HG03025 (cell line): Measurements from ENCODE around the gene SPDYE1.
A peak's percentile ranks its signal among the peaks of the same experiment; 100 is the strongest.
"Not testable (repeated sequence)": the region's sequence is repeated elsewhere in the genome, so short reads cannot be mapped to it uniquely, and the experiment has no call there.

Experiments
- ATAC-seq: cut with Tn5 transposase; IDR thresholded peaks from one replicate; pipeline ENCODE4 v1.9.1; 2021; ENCODE audit warnings: mild to moderate bottlenecking, moderate library complexity; ENCODE audit not compliant: unreplicated experiment, low FRiP score

SPDYE1 gene, protein sequence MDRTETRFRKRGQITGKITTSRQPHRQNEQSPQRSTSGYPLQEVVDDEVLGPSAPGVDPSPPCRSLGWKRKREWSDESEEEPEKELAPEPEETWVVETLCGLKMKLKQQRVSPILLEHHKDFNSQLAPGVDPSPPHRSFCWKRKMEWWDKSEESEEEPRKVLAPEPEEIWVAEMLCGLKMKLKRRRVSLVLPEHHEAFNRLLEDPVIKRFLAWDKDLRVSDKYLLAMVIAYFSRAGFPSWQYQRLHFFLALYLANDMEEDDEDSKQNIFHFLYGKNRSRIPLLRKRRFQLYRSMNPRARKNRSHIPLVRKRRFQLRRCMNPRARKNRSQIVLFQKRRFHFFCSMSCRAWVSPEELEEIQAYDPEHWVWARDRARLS

DNA sequence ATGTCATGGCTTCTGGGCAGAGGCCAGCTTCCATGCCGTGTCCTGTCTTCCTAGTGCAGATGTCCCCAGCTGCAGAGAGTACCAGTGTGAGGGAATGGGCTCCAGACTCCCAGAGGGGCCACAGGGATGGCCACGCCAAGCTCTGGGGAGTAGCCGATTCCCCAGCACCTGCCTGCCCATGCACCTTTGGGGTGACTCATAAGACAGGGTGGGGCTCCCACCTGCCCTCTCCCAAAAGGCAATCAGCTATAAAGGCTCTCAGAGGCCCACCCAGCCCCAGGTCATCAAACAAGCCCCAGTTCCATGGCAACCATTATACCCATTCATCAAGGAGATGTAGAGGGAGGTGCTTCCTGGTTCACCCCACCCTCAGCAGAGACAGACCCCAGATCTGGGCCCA, at the start of gene SPDYE1:
Gene SPDYE1 (plus strand): TSS at position 366 of the 400 bp plus-strand sequence. CDS start 2,053 bp downstream, outside the sequence.
- ATAC-seq, result not testable (repeated sequence)

DNA sequence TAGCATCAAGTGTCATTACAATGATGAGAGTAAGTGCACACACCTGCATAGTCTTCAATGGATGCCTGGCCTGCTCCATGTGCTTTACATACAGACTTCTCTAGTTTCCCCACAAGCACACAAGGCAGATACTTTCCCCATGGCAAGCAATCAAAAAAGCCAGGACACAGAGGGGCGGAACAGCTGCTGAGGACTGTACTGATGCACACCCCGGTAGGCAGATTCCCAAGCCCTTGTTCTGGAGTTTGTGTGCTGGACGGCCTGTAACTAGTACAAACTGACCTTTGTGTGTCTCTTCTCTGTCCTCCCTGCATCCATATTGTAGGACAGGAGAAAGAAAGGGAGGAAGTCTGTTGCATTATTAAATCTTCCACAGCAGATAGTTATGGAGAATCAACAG, 45.7 kb upstream of the SPDYE1 start:
- ATAC-seq, result no peak

DNA sequence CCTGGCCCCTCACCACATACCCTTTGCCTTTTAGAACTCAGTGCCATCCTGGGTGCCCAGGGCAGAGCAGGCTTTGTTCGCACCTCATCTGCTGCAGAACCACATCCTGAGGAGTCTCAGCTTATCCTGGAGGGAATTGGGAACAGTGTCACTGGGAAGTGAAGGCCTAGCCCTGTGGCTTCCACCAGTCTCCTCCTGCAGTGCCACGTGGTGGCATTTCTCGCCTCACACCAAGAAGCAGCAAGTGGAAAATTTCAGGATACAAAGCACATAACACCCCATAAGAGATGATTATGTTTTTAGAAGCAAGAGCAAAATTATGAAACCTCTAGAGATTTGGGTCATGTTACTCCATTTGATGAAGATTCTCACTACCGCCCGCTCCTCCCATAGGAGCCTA, 44.6 kb upstream of the SPDYE1 start:
- ATAC-seq, result no peak

DNA sequence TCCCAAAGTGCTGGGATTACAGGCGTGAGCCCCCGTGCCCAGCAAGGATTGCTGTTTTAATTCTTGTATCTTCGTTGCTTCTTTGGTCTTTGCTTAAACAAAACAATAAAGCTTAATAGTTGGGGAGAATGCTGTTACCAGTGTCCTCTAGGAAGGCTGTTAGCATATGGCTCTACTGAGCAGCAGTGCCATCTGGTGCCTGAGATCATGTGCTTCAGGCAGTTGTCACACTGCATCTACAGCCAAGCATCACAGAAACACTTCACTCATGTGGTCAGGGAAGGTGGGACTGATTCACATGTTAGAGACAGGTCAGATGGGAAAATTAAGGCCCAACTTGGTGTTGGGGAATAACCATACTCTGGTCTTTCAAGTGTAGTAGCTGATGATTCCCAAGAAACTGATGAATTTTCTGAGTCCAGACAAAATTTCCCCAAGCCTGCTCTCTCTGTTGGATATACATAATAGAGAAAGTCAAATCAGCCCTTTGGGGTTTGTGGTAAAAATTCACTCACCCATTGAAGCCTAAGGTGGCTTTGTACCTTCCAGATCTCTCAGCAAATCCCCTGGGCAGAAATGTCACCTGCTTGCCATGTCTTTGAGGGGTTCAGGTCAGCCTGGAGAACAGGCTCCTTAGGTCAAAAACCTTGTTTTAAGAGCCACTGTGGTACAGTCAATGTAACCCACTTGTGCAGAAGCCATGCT, 43.0 kb upstream of the SPDYE1 start:
- ATAC-seq, result no peak

DNA sequence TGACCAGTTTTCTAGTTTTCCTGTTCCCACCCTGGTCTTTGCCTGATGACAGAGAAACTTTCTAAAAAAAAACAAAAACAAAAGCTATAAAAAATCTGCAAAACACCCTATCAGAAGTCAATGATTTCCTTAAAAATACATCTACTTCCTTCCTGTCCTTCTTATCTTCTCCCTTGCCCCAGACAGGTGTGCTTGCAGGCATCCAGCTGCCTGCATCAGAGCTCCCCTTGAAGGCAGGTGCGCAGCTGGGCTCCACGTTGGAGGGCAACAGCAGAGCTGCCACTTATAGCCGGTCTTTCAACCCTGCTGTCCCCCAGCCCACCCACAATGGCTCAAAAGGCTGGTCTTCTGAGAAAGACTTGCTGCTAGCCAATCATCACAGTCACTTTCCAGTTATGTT, 41.7 kb upstream of the SPDYE1 start:
- ATAC-seq, result no peak

DNA sequence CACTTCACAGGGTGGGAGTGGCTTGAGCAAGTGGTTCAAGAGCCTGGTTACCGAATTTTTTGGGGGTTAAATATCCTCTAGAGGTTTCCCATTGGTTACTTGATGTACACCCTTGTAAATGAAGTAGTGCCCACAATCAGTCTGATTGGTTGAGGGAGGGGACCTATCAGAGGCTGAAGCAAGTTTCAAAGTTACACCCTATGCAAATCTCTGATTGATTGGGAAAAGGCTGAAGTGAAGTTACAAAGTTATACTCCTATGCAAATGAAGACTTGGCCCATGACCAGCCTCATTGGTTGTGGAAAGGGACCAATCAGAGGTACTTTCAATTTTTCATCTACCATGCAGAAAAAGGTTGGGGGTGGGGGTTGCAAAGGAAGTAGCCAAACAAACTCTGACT, 36.8 kb upstream of the SPDYE1 start:
- ATAC-seq, result no peak

DNA sequence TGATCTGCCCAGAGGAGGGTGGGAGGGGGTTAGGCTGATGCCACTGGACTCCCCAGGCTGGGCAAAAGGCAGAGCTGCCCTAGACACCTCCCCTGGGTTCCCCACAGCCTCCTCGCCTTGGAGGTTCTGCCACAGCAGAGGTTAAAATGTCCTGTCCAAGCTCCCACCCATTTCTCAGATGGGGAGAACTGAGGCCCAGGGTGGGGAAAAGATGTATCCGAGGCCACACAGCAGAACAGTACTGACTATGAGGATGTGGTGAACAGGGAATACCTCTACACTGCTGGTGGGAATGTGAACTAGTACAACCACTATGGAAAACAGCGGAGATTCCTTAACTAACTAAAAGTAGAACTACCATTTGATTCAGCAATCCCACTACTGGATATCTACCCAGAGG, 31.3 kb upstream of the SPDYE1 start:
- not testable (repeated sequence) for ATAC-seq

DNA sequence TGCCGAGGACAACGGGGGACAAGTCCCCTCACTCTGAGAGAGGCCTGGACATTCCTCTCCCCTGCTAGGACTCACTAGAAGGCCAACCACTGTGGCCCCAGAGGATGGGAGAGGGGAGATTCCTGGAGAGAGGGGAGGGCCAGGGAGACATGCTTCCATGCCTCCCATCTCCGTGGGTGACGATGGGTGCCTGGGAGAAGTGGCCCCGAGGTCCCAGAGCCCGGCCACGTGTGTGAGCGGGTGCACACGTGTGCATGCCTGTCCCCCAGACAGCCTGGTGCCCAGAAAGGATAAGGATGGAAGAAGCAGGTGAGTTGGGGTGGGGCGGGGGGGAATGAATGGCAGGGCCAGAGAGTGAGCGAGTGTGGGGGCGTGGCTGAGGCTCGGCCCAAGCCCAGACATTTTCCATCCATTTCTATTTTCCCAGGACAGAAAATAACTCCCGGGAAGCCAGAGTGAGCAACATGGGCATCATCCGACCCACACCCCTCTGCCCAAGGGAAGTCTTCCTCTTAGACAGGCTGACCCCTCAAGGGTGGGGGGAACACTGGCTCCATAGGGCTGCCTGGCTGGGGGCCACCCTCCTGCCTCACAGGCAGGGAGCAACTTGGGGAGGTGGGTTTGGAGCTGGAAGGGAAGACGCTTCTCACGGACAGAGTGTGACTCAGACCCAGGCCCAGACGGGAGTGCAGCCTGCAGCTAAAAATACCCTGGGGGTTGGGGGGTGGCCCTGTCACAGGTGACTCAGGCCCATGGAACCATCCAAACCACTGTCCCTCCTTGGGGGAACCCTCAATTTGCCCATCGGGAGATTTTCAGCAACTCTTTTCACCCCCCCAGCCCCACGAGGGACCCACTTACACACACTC, 29.3 kb upstream of the SPDYE1 start:
- ATAC-seq, result not testable (repeated sequence)

DNA sequence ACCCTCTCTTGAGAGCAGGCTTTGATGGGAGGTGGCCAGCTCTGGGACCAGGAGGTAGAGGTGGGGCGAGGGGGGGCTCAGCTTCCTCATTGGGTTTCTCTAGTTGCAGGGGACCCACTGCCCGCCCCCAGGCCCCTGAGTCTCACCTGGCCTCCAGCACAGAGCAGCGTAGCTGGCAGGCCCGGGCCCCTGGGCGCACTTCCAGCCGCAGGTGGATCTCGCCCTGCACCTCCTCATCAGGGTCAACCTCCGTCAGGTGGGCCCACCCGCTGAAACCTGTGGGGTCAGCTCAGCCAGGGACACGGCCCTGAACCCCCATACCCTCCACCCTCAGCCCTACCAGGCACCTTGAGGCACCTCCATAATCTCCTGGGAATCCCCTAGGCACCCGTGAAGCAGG, 28.1 kb upstream of the SPDYE1 start:
- not testable (repeated sequence) for ATAC-seq

DNA sequence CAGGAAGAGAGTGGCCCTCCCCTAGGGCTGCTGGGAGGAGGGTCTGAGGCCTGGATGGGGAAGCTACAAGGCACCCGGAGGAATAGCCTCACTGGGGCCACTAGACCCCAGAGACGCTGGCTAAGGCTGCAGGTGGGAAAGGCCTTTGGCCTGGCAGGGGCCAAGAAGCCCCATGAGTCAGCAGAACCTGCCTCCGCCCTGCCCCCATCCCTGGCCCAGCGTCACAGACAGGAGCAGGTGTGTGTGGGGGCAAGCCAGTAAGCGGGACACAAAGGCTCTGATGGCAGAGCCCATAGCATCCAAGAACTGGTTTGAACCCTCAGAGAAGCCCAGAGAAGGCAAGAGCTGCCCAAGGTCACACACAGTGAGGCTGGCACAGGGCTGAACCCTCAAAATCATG, 27.0 kb upstream of the SPDYE1 start:
- not testable (repeated sequence) for ATAC-seq

DNA sequence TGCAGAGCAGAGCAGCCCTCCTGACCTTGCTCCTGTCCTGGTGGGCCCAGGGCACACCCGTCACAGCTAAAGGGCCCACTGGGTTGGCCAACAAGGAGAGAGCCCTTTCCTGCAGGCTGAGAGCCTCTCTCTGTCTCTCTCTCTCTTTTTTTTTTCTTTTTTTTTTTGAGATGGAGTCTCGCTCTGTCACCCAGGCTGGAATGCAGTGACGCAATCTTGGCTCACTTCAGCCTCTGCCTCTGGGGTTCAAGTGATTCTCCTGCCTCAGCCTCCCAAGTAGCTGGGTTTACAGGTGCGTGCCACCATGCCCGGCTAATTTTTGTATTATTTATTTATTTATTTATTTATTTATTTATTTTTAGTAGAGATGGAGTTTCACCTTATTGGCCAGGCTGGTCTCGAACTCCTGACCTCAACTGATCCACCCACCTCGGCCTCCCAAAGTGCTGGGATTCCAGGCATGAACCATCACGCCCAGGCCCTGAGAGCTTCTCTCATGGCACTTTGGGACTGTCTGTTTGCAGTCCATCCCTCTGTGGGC, 23.6 kb upstream of the SPDYE1 start:
- not testable (repeated sequence) for ATAC-seq

DNA sequence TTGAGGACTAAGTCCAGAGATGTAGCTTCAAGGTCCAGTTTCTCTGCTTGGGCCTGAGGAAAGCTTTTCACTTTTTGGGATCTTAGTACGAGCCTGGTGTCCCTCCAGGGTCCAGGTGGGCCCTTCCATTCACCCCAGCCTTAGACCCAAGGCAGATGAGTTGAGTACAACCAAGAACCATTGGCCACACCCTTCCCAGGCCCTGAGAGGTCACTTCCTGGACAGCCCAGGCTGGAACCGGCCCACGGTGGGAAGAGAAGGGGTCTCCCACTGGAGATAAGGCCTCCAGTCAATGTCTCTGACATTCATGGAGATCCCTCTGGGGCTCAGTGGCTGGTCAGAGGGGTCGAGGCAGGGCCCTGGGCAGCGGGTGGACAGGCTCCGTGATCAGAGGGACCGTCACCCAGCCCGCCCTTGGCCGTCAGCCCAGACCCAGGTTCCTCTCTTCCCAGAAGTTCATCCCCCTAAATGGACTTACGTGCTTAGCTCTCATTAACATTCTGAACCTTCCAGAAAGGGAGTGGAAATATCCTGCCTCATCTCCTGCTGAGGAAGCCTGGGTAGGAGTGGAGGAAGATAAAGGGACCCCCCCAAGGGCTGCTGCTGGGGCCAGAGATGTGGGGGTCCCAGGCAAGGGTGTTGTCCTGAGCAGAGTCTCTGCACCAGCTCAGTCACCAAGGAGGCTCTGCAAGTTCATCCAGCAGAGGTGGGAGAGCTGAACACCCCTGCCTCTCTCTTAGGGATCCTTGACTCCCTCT, 22.8 kb upstream of the SPDYE1 start:
- ATAC-seq, result not testable (repeated sequence)

DNA sequence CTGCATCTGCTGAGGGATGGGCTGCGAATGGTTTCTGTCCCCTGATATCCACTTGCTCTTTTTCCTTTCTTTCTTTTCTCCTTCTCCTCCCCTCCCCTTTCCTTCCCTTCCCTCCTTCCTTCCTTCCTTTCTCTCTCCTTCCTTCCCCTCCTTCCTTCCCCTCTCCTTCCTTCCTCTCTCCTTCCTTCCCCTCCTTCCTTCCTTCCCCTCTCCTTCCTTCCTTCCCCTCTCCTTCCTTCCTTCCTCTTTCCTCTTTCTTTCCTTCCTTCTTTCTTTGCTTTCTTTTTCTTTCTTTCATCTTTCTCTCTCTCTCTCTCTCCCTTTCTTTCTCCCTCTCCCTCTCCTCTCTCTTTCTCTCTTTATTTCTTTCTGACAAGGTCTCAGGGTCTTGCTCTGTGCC, 20.2 kb upstream of the SPDYE1 start:
- ATAC-seq, result no peak

DNA sequence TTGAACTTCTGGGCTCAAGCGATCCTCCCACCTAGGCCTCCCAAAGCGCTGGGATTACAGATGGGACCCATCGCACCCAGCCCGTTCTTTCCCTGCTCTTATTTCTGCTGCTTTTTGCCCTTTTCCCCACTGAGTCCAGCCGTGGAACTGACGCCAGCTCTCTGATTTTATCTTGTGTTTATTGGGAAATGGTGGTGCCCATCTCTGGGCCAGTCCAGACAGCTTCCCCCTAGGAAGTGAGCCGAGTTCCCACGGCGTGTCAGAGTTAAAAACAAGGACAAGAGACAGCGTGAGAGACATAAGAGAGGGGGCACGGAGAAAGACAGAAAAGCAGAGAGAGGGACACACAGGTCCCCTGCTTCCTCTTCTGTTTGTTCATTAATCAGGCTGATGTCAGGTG, 19.6 kb upstream of the SPDYE1 start:
- not testable (repeated sequence) for ATAC-seq

DNA sequence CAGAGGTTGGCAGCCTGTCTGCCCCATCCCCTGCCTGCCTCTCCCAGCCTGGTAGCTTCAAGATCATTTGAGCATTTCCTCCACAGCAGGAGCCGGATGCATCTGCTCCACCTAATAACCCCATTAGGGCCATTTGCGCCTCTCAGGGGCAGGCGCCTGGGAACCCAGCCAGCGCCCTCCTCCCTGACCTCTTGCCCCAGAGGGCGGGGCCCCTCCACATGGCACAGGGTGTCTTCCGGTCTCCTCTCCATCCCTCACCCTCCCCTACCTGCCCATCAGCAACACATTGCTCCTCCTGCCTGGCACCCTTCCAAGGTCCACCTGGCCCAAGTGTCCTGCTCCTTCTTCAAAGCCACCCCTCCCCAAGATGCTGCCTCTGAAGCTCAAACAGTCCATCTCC, 14.8 kb upstream of the SPDYE1 start:
- ATAC-seq, result not testable (repeated sequence)

DNA sequence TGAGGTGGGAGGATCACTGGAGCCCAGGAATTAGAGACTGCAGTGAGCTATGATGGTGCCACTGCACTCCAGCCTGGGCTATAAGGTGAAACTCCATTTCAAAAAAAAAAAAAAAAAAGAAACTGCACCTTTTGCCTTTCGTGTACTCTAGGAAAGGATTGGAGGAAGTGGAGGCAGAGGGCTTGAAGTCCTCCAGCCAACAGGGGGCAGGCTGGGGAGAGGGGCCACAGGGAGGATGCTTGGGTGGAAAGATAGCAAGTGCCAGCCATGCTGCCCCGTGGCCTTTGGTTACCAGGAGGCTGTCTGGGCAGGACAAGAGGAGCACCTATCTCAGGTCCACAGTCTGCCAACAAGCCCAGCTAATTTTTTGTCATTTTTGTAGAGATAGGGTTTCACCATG, 14.0 kb upstream of the SPDYE1 start:
- not testable (repeated sequence) for ATAC-seq

DNA sequence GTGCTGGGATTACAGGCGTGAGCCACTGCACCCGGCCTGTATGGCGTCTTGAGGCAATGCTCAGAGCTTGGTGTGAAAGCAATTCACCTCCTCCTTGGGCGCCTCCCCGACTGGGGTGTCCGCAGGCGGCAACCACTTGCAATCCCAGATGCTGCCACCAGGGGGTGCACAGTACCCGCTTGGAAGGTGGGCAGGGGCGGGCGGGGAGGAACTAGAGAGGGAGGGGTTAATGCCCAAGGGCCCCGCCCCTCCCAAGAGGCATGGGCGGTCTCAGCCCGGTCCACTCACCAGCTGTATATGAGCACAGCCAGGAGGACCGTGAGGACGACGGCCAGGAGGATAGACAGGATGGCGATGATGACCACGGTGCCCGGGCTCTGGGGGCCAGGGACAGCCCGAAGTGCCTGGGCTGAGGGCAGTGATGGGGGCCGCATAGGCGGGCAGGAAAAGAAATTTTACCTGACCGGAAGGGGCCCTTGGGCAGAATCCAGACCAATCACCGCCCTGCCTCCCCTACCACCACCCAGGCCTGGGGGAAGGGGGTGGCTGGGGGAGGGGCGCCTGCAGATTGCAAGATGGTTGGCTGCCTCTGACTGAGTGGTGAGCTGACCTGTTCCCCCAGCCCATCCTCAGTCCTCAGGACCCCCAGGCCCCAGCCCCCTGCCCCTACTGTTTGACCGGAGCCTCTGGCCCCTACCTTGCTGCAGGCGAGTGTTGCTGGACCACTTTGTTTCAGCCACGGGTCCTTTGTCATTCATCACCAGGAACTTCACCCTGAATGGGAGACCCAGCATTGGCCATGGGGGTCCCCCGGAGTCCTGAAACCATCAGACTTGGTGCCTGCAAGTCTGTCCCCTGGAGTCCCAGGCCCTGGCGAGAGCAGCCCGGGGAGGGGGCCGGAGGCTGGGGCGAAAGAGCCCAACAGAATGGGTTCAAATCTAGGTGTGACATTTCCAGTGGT, 11.5 kb upstream of the SPDYE1 start:
- ATAC-seq, result peak; percentile 79

DNA sequence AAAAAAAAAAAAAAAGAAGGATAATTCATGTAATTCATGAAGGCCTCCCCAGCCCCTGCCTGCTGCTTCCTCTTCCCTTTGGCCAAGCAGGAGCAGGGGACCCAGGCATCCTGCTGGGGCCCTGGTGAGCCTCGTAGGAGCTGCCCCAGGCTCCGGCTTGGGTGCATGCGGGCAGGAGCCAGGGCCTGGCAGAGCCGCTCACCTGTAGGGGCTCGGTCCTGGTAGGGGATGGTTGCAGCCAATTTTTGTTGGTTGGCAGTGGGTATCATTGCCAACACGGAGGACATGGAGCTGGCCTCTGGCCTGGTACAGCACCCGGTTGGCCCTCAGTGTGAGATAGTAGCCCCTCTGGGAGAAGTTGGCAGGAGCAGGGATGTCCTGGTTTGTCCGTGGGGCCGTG, 10.2 kb upstream of the SPDYE1 start:
- ATAC-seq, result not testable (repeated sequence)
